SKM-1 treated with dmso at 0.1 percent for 144 hours (cell line): ENCODE data around the gene OR8B12.
A peak's percentile ranks its signal among the peaks of the same experiment; 100 is the strongest.

Experiments
- DNase-seq: peaks from one replicate; lab custom pipeline; 2025; ENCODE audit not compliant: unreplicated experiment; lab: John Stamatoyannopoulos, UW

OR8B12 gene

GRCh38 chr11:124543554-124543953, at the start of gene OR8B12:
Gene OR8B12 (minus strand): TSS chr11:124543654. CDS start chr11:124543654, 0 bp downstream.
- no peak for DNase-seq

- DNase-seq: no peak
These were observed 49.2 kb upstream of the OR8B12 start for GRCh38 chr11:124592627-124593026.

GRCh38 chr11:124591430-124591829, 48.0 kb upstream of the OR8B12 start:
- no peak for DNase-seq

GRCh38 chr11:124586238-124586860, 42.9 kb upstream of the OR8B12 start:
- DNase-seq: peak; percentile 61

GRCh38 chr11:124584681-124585372, 41.4 kb upstream of the OR8B12 start:
- DNase-seq: no peak

GRCh38 chr11:124583781-124584180, 40.3 kb upstream of the OR8B12 start:
- DNase-seq: no peak

GRCh38 chr11:124582565-124582964, 39.1 kb upstream of the OR8B12 start:
- no peak for DNase-seq

GRCh38 chr11:124581817-124582216, 38.4 kb upstream of the OR8B12 start:
- no peak for DNase-seq

- DNase-seq: no peak
These were observed 35.3 kb upstream of the OR8B12 start for GRCh38 chr11:124578761-124579160.

- no peak for DNase-seq
These were observed 34.4 kb upstream of the OR8B12 start for GRCh38 chr11:124577716-124578427.

GRCh38 chr11:124570160-124570559, 26.7 kb upstream of the OR8B12 start:
- no peak for DNase-seq

GRCh38 chr11:124569697-124570096, 26.2 kb upstream of the OR8B12 start, which contains the start of gene OR8A1:
Gene OR8A1 (plus strand): TSS chr11:124569997. CDS start chr11:124570120, 123 bp downstream.
- no peak for DNase-seq

GRCh38 chr11:124556828-124557227, 13.4 kb upstream of the OR8B12 start:
- no peak for DNase-seq

GRCh38 chr11:124551987-124552386, 8.5 kb upstream of the OR8B12 start:
- no peak for DNase-seq

- DNase-seq: no peak
These were observed 7.7 kb upstream of the OR8B12 start for GRCh38 chr11:124551189-124551588.

GRCh38 chr11:124543145-124543544, 309 bp downstream of the OR8B12 start:
- DNase-seq: no peak

- no peak for DNase-seq
These were observed 2.2 kb downstream of the OR8B12 start for GRCh38 chr11:124541204-124541603.

GRCh38 chr11:124538019-124538418, 5.4 kb downstream of the OR8B12 start:
- DNase-seq: no peak

GRCh38 chr11:124536520-124536919, 6.9 kb downstream of the OR8B12 start:
- peak; percentile 88 for DNase-seq

GRCh38 chr11:124535552-124536232, 7.8 kb downstream of the OR8B12 start:
- no peak for DNase-seq

GRCh38 chr11:124534051-124534450, 9.4 kb downstream of the OR8B12 start:
- DNase-seq: no peak
